Left lung (tissue), 10 donors: Measurements from ENCODE around the gene ZBTB12. TPM values are rescaled to one million over a fixed set of nuclear protein-coding genes. Genes with fewer than 3 reads are reported as not detected.

Experiments used
- ATAC-seq: fragments of 200-7000 bp; cut with Tn5 transposase; one replicate; pipeline ENCODE4 v1.9.1; 2020; ENCODE audit warnings: moderate library complexity
- DNase-seq, 4 donors: peaks; one replicate each; pipeline ENCODE4 v3.0.0-alpha.2; 2013 to 2020
- H3K27ac ChIP-seq, 2 donors: fragments of 200-600 bp; sonication (generic) in 1 of 2; one replicate each; pipeline versions ENCODE4 v1.5.0 to v1.8.0; 2020 to 2021
- H3K27me3 ChIP-seq, 2 donors: fragments of 200-600 bp; sonication (generic) in 1 of 2; one replicate each; pipeline versions ENCODE4 v1.5.0 to v1.8.0; 2020 to 2021
- H3K36me3 ChIP-seq, 2 donors: fragments of 200-600 bp; sonication (generic) in 1 of 2; one replicate each; pipeline versions ENCODE4 v1.5.0 to v1.8.0; 2020 to 2021
- H3K4me1 ChIP-seq, 2 donors: fragments of 200-600 bp; one replicate each; pipeline ENCODE4 v1.8.0; 2021
- H3K4me3 ChIP-seq, 2 donors: fragments of 200-600 bp; sonication (generic) in 1 of 2; one replicate each; pipeline versions ENCODE4 v1.5.0 to v1.8.0; 2020 to 2021; ENCODE audit warnings: mild to moderate bottlenecking in 1 of 2
- H3K9me3 ChIP-seq, 2 donors: fragments of 200-600 bp; sonication (generic) in 1 of 2; one replicate each; pipeline versions ENCODE4 v1.5.0 to v1.8.0; 2020 to 2021
- CTCF ChIP-seq, 2 donors: fragments of 200-600 bp; sonication (generic) in 1 of 2; IDR thresholded peaks; one replicate each; pipeline versions ENCODE4 v1.5.0 to v1.8.0; 2021; ENCODE audit warnings: antibody characterized with exemption in 2 of 2
- intact Hi-C, 2 donors: fragments of 100-400 bp; cut with DNase I; formaldehyde crosslinking; loops; one replicate each; pipeline versions ENCODE4 v1.11.2 to v1.14.2; 2022
- polyA plus RNA-seq, 6 donors: library from polyadenylated mRNA; unstranded; fragments of 120-200 nt; gene quantifications; one replicate each; pipeline ENCODE4 v1.2.1, GENCODE V29; 2013; ENCODE audit not compliant: insufficient read length in 6 of 6
- total RNA-seq, 2 donors: library from RNA; stranded (reverse); fragmentation: NEBNext Ultra II Directional; extraction: Animal tissue kit (Norgen Biotek cat#: 25700); gene quantifications; one replicate each; pipeline ENCODE4 v1.2.1, GENCODE V29; 2021
- donor health status: DM: no; HTN: yes; CAD: no.
- donor health status: DM: no; HTN: no; CAD: no.

The ZBTB12 gene
- total and polyA plus RNA-seq, 8 donors = 4.8 to 23.4 (median 21.8) TPM

GRCh38 chr6:31901415-31901952, 402 bp downstream of the ZBTB12 start:
- intact Hi-C loops = no loop called here
- peak; percentile 28 for ATAC-seq
- TF ChIP-seq CTCF (IDR thresholded peaks at IDR 0.05) = no peak
- Histone ChIP-seq H3K27me3 (no peaks in the 10 kb centered on the region), H3K4me1 (peaks cover 17 to 44% of the 10 kb centered on the region in 2 donors), H3K27ac (peak overlapping the region; percentile 74 to 84), H3K9me3 (no peaks in the 10 kb centered on the region), H3K36me3 (no peaks in the 10 kb centered on the region), H3K4me3 (peak overlapping the region; percentile 40 to 53)
- DNase-seq = peak in 3 of 4 donors; percentile 47 to 88 (median 71)

GRCh38 chr6:31900917-31901414, 920 bp downstream of the ZBTB12 start:
- Histone ChIP-seq H3K36me3 (no peaks in the 10 kb centered on the region), H3K4me3 (peak overlapping the region; percentile 40 to 53), H3K9me3 (no peaks in the 10 kb centered on the region), H3K4me1 (peaks cover 21 to 48% of the 10 kb centered on the region in 2 donors), H3K27ac (peak overlapping the region; percentile 74 to 84), H3K27me3 (no peaks in the 10 kb centered on the region)
- intact Hi-C loops = no loop called here
- DNase-seq (peak in 1 of 4 donors; percentile 77), ATAC-seq (no peak)
- TF ChIP-seq CTCF (IDR thresholded peaks at IDR 0.05) = no peak

GRCh38 chr6:31899882-31900722, 1.8 kb downstream of the ZBTB12 start:
- H3K27ac ChIP-seq = no peak overlapping the region
- no peak overlapping the region for H3K4me3 ChIP-seq
- intact Hi-C loops = no loop called here
- peaks cover 21 to 48% of the 10 kb centered on the region in 2 donors for H3K4me1 ChIP-seq
- no peaks in the 10 kb centered on the region for H3K27me3 ChIP-seq
- DNase-seq (no peak), ATAC-seq (no peak)
- no peaks in the 10 kb centered on the region for H3K9me3 ChIP-seq
- H3K36me3 ChIP-seq = peaks cover 0 to 5% of the 10 kb centered on the region in 2 donors
- TF ChIP-seq CTCF (IDR thresholded peaks at IDR 0.05) = no peak

GRCh38 chr6:31899215-31899614, 2.7 kb downstream of the ZBTB12 start:
- no peaks in the 10 kb centered on the region for H3K27me3 ChIP-seq
- DNase-seq (no peak), ATAC-seq (no peak)
- H3K36me3 ChIP-seq = peaks cover 0 to 14% of the 10 kb centered on the region in 2 donors
- TF ChIP-seq CTCF (IDR thresholded peaks at IDR 0.05) = no peak
- H3K4me3 ChIP-seq = no peak overlapping the region
- peaks cover 21 to 48% of the 10 kb centered on the region in 2 donors for H3K4me1 ChIP-seq
- intact Hi-C loops = no loop called here
- H3K27ac ChIP-seq = no peak overlapping the region
- H3K9me3 ChIP-seq = no peaks in the 10 kb centered on the region

- Histone ChIP-seq H3K9me3 (no peaks in the 10 kb centered on the region), H3K36me3 (peaks cover 0 to 22% of the 10 kb centered on the region in 2 donors), H3K4me1 (peaks cover 21 to 48% of the 10 kb centered on the region in 2 donors), H3K27me3 (no peaks in the 10 kb centered on the region), H3K4me3 (peak overlapping the region; percentile 71 to 93), H3K27ac (peak overlapping the region; percentile 75 to 81)
- ATAC-seq (peak; percentile 47), DNase-seq (peak in 1 of 4 donors; percentile 40)
- TF ChIP-seq CTCF (IDR thresholded peaks at IDR 0.05) = no peak
- intact Hi-C loops = no loop called here
Measured at GRCh38 chr6:31898383-31899011, 3.4 kb downstream of the ZBTB12 start.
